Endometrium (tissue), 2 donors: ENCODE measurements around the gene GRID2IP.
A peak's percentile ranks its signal among the peaks of the same experiment; 100 is the strongest.

Experiments
- FAIRE-seq: peaks from 2 replicates; lab custom pipeline; 2012; peaks lifted over from hg19 to GRCh38; lab: Jason Lieb, UNC
- donor health status: control.
- donor health status: control.

GRID2IP gene

GRCh38 chr7:6520163-6520981 lies 30.9 kb downstream of the GRID2IP start:
- no peak for FAIRE-seq

- peak; percentile 69 for FAIRE-seq
Observed at GRCh38 chr7:6516387-6516983, 34.8 kb downstream of the GRID2IP start.

- FAIRE-seq, result no peak
Observed at GRCh38 chr7:6513541-6513940, 37.7 kb downstream of the GRID2IP start.

GRCh38 chr7:6512892-6513291 lies 38.4 kb downstream of the GRID2IP start:
- FAIRE-seq, result no peak

- no peak for FAIRE-seq
Observed at GRCh38 chr7:6510476-6511133, 40.7 kb downstream of the GRID2IP start.

- FAIRE-seq, result no peak
Observed at GRCh38 chr7:6508950-6509349, 42.3 kb downstream of the GRID2IP start.

- FAIRE-seq, result no peak
Observed at GRCh38 chr7:6508539-6508938, 42.7 kb downstream of the GRID2IP start.

- FAIRE-seq, result no peak
Observed at GRCh38 chr7:6507906-6508305, 43.4 kb downstream of the GRID2IP start.

- FAIRE-seq, result no peak
Observed at GRCh38 chr7:6505685-6506559, 45.3 kb downstream of the GRID2IP start.

- no peak for FAIRE-seq
Observed at GRCh38 chr7:6504996-6505395, 46.3 kb downstream of the GRID2IP start.

GRCh38 chr7:6502886-6503285 lies 48.4 kb downstream of the GRID2IP start:
- no peak for FAIRE-seq

GRCh38 chr7:6501586-6502564 lies 49.4 kb downstream of the GRID2IP start:
- FAIRE-seq, result no peak

- no peak for FAIRE-seq
Observed at GRCh38 chr7:6500691-6501090, 50.6 kb downstream of the GRID2IP start.

- FAIRE-seq, result no peak
Observed at GRCh38 chr7:6497994-6498393, 53.3 kb downstream of the GRID2IP start.

- no peak for FAIRE-seq
Observed at GRCh38 chr7:6497637-6497905, 53.7 kb downstream of the GRID2IP start.

GRCh38 chr7:6496842-6497636 lies 54.2 kb downstream of the GRID2IP start:
- FAIRE-seq, result no peak

GRCh38 chr7:6495597-6496262 lies 55.5 kb downstream of the GRID2IP start:
- FAIRE-seq, result no peak

GRCh38 chr7:6494365-6494764 lies 56.9 kb downstream of the GRID2IP start:
- no peak for FAIRE-seq

GRCh38 chr7:6491194-6491593 lies 60.1 kb downstream of the GRID2IP start:
- no peak for FAIRE-seq

GRCh38 chr7:6489612-6490011 lies 61.6 kb downstream of the GRID2IP start:
- no peak for FAIRE-seq
